ENCODE results near the gene RDH13.

DNA sequence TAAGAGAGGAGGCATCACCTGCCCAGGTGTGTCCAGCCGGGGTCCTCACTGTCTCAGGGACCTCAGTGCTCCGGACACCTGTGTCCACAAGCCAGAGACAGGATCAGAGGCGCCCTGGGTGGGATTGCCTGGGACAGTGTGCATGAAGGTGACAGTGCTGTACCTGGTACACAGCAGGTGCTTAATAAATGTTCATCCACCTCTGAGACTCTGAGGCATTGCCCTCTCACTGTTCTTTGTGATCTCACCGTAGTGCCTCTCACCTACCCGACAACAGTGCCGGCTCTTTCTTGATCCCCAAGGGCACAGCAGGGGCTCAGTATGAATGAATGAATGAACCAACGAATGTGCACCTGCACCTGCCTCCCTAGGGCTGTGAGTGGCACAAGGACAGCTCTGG, 9.2 kb downstream of the RDH13 start:
- TF ChIP-seq, protein P1, sequence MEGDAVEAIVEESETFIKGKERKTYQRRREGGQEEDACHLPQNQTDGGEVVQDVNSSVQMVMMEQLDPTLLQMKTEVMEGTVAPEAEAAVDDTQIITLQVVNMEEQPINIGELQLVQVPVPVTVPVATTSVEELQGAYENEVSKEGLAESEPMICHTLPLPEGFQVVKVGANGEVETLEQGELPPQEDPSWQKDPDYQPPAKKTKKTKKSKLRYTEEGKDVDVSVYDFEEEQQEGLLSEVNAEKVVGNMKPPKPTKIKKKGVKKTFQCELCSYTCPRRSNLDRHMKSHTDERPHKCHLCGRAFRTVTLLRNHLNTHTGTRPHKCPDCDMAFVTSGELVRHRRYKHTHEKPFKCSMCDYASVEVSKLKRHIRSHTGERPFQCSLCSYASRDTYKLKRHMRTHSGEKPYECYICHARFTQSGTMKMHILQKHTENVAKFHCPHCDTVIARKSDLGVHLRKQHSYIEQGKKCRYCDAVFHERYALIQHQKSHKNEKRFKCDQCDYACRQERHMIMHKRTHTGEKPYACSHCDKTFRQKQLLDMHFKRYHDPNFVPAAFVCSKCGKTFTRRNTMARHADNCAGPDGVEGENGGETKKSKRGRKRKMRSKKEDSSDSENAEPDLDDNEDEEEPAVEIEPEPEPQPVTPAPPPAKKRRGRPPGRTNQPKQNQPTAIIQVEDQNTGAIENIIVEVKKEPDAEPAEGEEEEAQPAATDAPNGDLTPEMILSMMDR (IDR thresholded peaks at IDR 0.05): no peak
- TF ChIP-seq POLR2A (IDR thresholded peaks at IDR 0.05): no peak
